ENCODE measurements around the gene EIF3J. TPM values are rescaled to one million over a fixed set of nuclear protein-coding genes. Genes with fewer than 3 reads are reported as not detected.
"Not testable (repeated sequence)": the region's sequence is repeated elsewhere in the genome, so short reads cannot be mapped to it uniquely, and the experiment has no call there.

The EIF3J gene
- total and polyA plus RNA-seq, 10 of the 15 experiments (the other 5 are each of a cell fraction or from before 2014, with no cell fraction given) = 34.7 to 126 (median 64.1) TPM

GRCh38 chr15:44529864-44530604 lies 6.9 kb upstream of the EIF3J start:
- TSS peak; percentile 46 for BruUV-seq (replicated peaks)
- TF ChIP-seq ZNF217 (IDR thresholded peaks at IDR 0.05) (no peak), CBFB (IDR thresholded peaks at IDR 0.05; ENCODE audit: low read depth) (no peak), ZZZ3 (IDR thresholded peaks at IDR 0.05; ENCODE audit: control insufficient read depth, insufficient read length, low read depth) (no peak), NFIC (IDR thresholded peaks at IDR 0.05; ENCODE audit: low read depth, low read length) (no peak), POLR2AphosphoS2 (IDR thresholded peaks at IDR 0.05; ENCODE audit: low read depth, low read length) (0 out of 2 replicates have a peak, but pooled peaks have one; percentile 1)
- in situ Hi-C loops (cut with MboI) = no loop called here
- SMC1A ChIA-PET (ENCODE audit: uncharacterized antibody, unreplicated experiment) = no interaction called here
- Histone ChIP-seq H2AFZ (ENCODE audit: control insufficient read depth, low read depth, low read length) (no peak overlapping the region), H3K4me2 (ENCODE audit: control insufficient read depth, insufficient read depth) (no peak overlapping the region), H3K4me3 (no peak overlapping the region), H3K27ac (ENCODE audit: control insufficient read depth, insufficient read depth) (no peak overlapping the region), H3K9me3 (replicated peaks; ENCODE audit: control insufficient read depth, insufficient read depth, low read length) (no peaks in the 10 kb centered on the region), H3K27me3 (replicated peaks in 1 of 2; ENCODE audit: control insufficient read depth in 2 of 2, insufficient read depth in 2 of 2, low read length in 1 of 2) (no peaks in the 10 kb centered on the region), H3K9ac (ENCODE audit: control insufficient read depth, insufficient read depth, low read length) (no peak overlapping the region), H3K36me3 (ENCODE audit: control insufficient read depth in 2 of 2, insufficient read depth in 2 of 2, low read length in 1 of 2) (no peaks in the 10 kb centered on the region), H4K20me1 (ENCODE audit: control insufficient read depth, insufficient read depth) (no peaks in the 10 kb centered on the region), H3K4me1 (ENCODE audit: control insufficient read depth, insufficient read depth, low read length) (no peaks in the 10 kb centered on the region), H3K79me2 (ENCODE audit: control insufficient read depth, insufficient read depth, low read length) (no peaks in the 10 kb centered on the region)
- CTCF ChIA-PET = interaction anchor here (1.7 kb wide), 1 partner anchor 16 kb away, joined by 5 read pairs; no protein-coding TSS in a partner anchor
- 94% methylated on average over 10 of the region's 10 CpGs for WGBS (ENCODE audit: insufficient coverage, insufficient replicate concordance, low lambda C conversion rate, missing lambda C conversion rate)
- FAIRE-seq (no peak), ATAC-seq (no peak), DNase-seq (ENCODE audit: low read depth, low spot score) (no peak)
- intact Hi-C loops (cut with micrococcal nuclease; ENCODE audit: unreplicated experiment) = no loop called here
- RAD21 ChIA-PET (ENCODE audit: unreplicated experiment) = interaction anchor here (0.7 kb wide), 1 partner anchor 16 kb away, joined by 3 read pairs; no protein-coding TSS in a partner anchor
- POLR2A ChIA-PET = no interaction called here

GRCh38 chr15:44530653-44531052 lies 6.3 kb upstream of the EIF3J start:
- no peak for FAIRE-seq
- RAD21 ChIA-PET (ENCODE audit: unreplicated experiment) = interaction anchor here (0.7 kb wide), 1 partner anchor 16 kb away, joined by 3 read pairs; no protein-coding TSS in a partner anchor
- no peaks in the 10 kb centered on the region for H3K27me3 ChIP-seq (replicated peaks in 1 of 2; ENCODE audit: control insufficient read depth in 2 of 2, insufficient read depth in 2 of 2, low read length in 1 of 2)
- POLR2A ChIA-PET = no interaction called here
- in situ Hi-C loops (cut with MboI) = no loop called here
- no peak for DNase-seq (ENCODE audit: low read depth, low spot score)
- no peak overlapping the region for H3K9ac ChIP-seq (ENCODE audit: control insufficient read depth, insufficient read depth, low read length)
- intact Hi-C loops (cut with micrococcal nuclease; ENCODE audit: unreplicated experiment) = no loop called here
- H3K79me2 ChIP-seq (ENCODE audit: control insufficient read depth, insufficient read depth, low read length) = no peaks in the 10 kb centered on the region; the same call in 1 of the 2 replicates
- no TSS peak for BruUV-seq (replicated peaks)
- H3K4me3 ChIP-seq = no peak overlapping the region
- 98% methylated on average over 3 of the region's 3 CpGs for WGBS (ENCODE audit: insufficient coverage, insufficient replicate concordance, low lambda C conversion rate, missing lambda C conversion rate)
- no peaks in the 10 kb centered on the region for H4K20me1 ChIP-seq (ENCODE audit: control insufficient read depth, insufficient read depth)
- SMC1A ChIA-PET (ENCODE audit: uncharacterized antibody, unreplicated experiment) = no interaction called here
- CTCF ChIA-PET = interaction anchor here (1.7 kb wide), 1 partner anchor 15 kb away, joined by 5 read pairs; no protein-coding TSS in a partner anchor
- H2AFZ ChIP-seq (ENCODE audit: control insufficient read depth, low read depth, low read length) = no peak overlapping the region
- no peak for ATAC-seq
- no peaks in the 10 kb centered on the region for H3K9me3 ChIP-seq (replicated peaks; ENCODE audit: control insufficient read depth, insufficient read depth, low read length)
- H3K4me2 ChIP-seq (ENCODE audit: control insufficient read depth, insufficient read depth) = no peak overlapping the region
- peaks cover 2% of the 10 kb centered on the region; the same call in 1 of the 2 replicates for H3K4me1 ChIP-seq (ENCODE audit: control insufficient read depth, insufficient read depth, low read length)
- no peak overlapping the region for H3K27ac ChIP-seq (ENCODE audit: control insufficient read depth, insufficient read depth)
- H3K36me3 ChIP-seq (ENCODE audit: control insufficient read depth in 2 of 2, insufficient read depth in 2 of 2, low read length in 1 of 2) = no peaks in the 10 kb centered on the region
- no peak for TF ChIP-seq SPI1 (IDR thresholded peaks at IDR 0.05; ENCODE audit: borderline replicate concordance, insufficient read depth, low read depth, low read length)
- no peak for TF ChIP-seq ZZZ3 (IDR thresholded peaks at IDR 0.05; ENCODE audit: control insufficient read depth, insufficient read length, low read depth)
- TF ChIP-seq CBX5 (IDR thresholded peaks at IDR 0.05; ENCODE audit: low read depth) = no peak
- TF ChIP-seq STAT3 (IDR thresholded peaks at IDR 0.05; ENCODE audit: low read depth, low read length) = no peak
- no peak for TF ChIP-seq SMAD1 (IDR thresholded peaks at IDR 0.05; ENCODE audit: low read depth, partially characterized antibody)

GRCh38 chr15:44532275-44532674 lies 4.7 kb upstream of the EIF3J start:
- in situ Hi-C loops (cut with MboI); H3K4me1 ChIP-seq (ENCODE audit: control insufficient read depth, insufficient read depth, low read length); H3K4me2 ChIP-seq (ENCODE audit: control insufficient read depth, insufficient read depth); BruUV-seq (replicated peaks); FAIRE-seq; H3K27ac ChIP-seq (ENCODE audit: control insufficient read depth, insufficient read depth); H3K9ac ChIP-seq (ENCODE audit: control insufficient read depth, insufficient read depth, low read length); H3K79me2 ChIP-seq (ENCODE audit: control insufficient read depth, insufficient read depth, low read length); H3K4me3 ChIP-seq; H2AFZ ChIP-seq (ENCODE audit: control insufficient read depth, low read depth, low read length); H4K20me1 ChIP-seq (ENCODE audit: control insufficient read depth, insufficient read depth); H3K27me3 ChIP-seq (replicated peaks in 1 of 2; ENCODE audit: control insufficient read depth in 2 of 2, insufficient read depth in 2 of 2, low read length in 1 of 2); intact Hi-C loops (cut with micrococcal nuclease; ENCODE audit: unreplicated experiment); DNase-seq (ENCODE audit: low read depth, low spot score); H3K36me3 ChIP-seq (ENCODE audit: control insufficient read depth in 2 of 2, insufficient read depth in 2 of 2, low read length in 1 of 2); ATAC-seq; H3K9me3 ChIP-seq (replicated peaks; ENCODE audit: control insufficient read depth, insufficient read depth, low read length): not testable (repeated sequence)
- SMC1A ChIA-PET (ENCODE audit: uncharacterized antibody, unreplicated experiment) = interaction anchor here (1.0 to 2.2 kb wide), 4 partner anchors 10 to 207 kb away, joined by 3 to 6 read pairs (median 4); no protein-coding TSS in a partner anchor
- CTCF ChIA-PET = interaction anchor here (0.6 to 2.0 kb wide), 6 partner anchors 9 to 778 kb away, joined by 3 to 11 read pairs (median 3); no protein-coding TSS in a partner anchor
- RAD21 ChIA-PET (ENCODE audit: unreplicated experiment) = interaction anchor here (0.6 to 1.4 kb wide), 3 partner anchors 15 to 86 kb away, joined by 3 to 6 read pairs (median 4); no protein-coding TSS in a partner anchor
- POLR2A ChIA-PET = interaction anchor here (0.7 to 1.5 kb wide), 2 partner anchors 14 to 127 kb away, joined by 3 read pairs; no protein-coding TSS in a partner anchor
- WGBS (ENCODE audit: insufficient coverage, insufficient replicate concordance, low lambda C conversion rate, missing lambda C conversion rate) = 80% methylated on average over 5 of the region's 5 CpGs

Data from GM12878 (cell line).